Smooth muscle cell (in vitro differentiated cells): ENCODE results near the gene FOXO3. TPM values are rescaled to one million over a fixed set of nuclear protein-coding genes. Genes with fewer than 3 reads are reported as not detected.

ENCODE experiments used
- DNase-seq: peaks from one replicate; lab custom pipeline; 2025; ENCODE audit not compliant: unreplicated experiment; lab: John Stamatoyannopoulos, UW
- H2AFZ ChIP-seq: fragments of 200-600 bp; sonication (generic); 2 replicates; pipeline ENCODE4 v1.6.0; 2016; ENCODE audit warnings: antibody characterized with exemption, low read depth, mild to moderate bottlenecking
- H3F3A ChIP-seq: fragments of 200-600 bp; sonication (generic); 2 replicates; pipeline ENCODE4 v1.6.0; 2017; ENCODE audit warnings: antibody characterized with exemption, low read depth
- H3K27ac ChIP-seq: fragments of 200-600 bp; sonication (generic); 2 replicates; pipeline ENCODE4 v1.5.1; 2016; ENCODE audit warnings: low read depth, mild to moderate bottlenecking
- H3K27me3 ChIP-seq: fragments of 200-600 bp; sonication (generic); 2 replicates; pipeline ENCODE4 v1.6.1; 2016; ENCODE audit warnings: low read depth, mild to moderate bottlenecking
- H3K36me3 ChIP-seq: fragments of 200-600 bp; sonication (generic); 2 replicates; pipeline ENCODE4 v1.5.1; 2016; ENCODE audit warnings: low read depth
- H3K4me1 ChIP-seq: fragments of 200-600 bp; sonication (generic); 2 replicates; pipeline ENCODE4 v1.5.1; 2016; ENCODE audit warnings: low read depth
- H3K4me2 ChIP-seq: fragments of 200-600 bp; sonication (generic); 2 replicates; pipeline ENCODE4 v1.6.0; 2016; ENCODE audit warnings: mild to moderate bottlenecking
- H3K4me3 ChIP-seq: fragments of 200-600 bp; sonication (generic); 2 replicates; pipeline ENCODE4 v1.5.1; 2016; ENCODE audit warnings: mild to moderate bottlenecking
- H3K79me2 ChIP-seq: fragments of 200-600 bp; sonication (generic); 2 replicates; pipeline ENCODE4 v1.6.0; 2016; ENCODE audit warnings: low read depth, mild to moderate bottlenecking
- H3K9ac ChIP-seq: fragments of 200-600 bp; sonication (generic); 2 replicates; pipeline ENCODE4 v1.6.0; 2016; ENCODE audit warnings: low read depth
- H3K9me3 ChIP-seq: fragments of 200-600 bp; sonication (generic); replicated peaks from 2 replicates; pipeline ENCODE4 v1.5.1; 2016; ENCODE audit warnings: low read depth
- H4K20me1 ChIP-seq: fragments of 200-600 bp; sonication (generic); 2 replicates; pipeline ENCODE4 v1.6.0; 2016; ENCODE audit warnings: low read depth
- CTCF ChIP-seq: fragments of 200-600 bp; sonication (generic); IDR thresholded peaks from 2 replicates; pipeline ENCODE4 v1.5.1; 2017; ENCODE audit warnings: borderline replicate concordance, mild to moderate bottlenecking, antibody characterized with exemption; ENCODE audit not compliant: insufficient read depth, poor library complexity, severe bottlenecking
- WGBS: methylation state at CpG from one replicate; pipeline ENCODE4 v1.1.7; 2016; ENCODE audit warnings: low lambda C conversion rate; 5-methylcytosine and 5-hydroxymethylcytosine counted together
- polyA plus RNA-seq: library from polyadenylated mRNA; unstranded; fragments of >200 nt; fragmentation: Nextera tagmentation; extraction: Ambion mirVana; gene quantifications from 2 replicates; pipeline ENCODE4 v1.2.1, GENCODE V29; 2016
- total RNA-seq: library from RNA; depleted of rRNA; stranded (reverse); fragments of >200 nt; gene quantifications from 2 replicates; pipeline ENCODE4 v1.2.3, GENCODE V29; 2014

FOXO3 gene
- total and polyA plus RNA-seq, 2 experiments from 2014 or later = 35.9 to 40.3 TPM

- no peak overlapping the region for H2AFZ ChIP-seq
- no peak overlapping the region for H3K9ac ChIP-seq
- TF ChIP-seq CTCF = no peak
- H3F3A ChIP-seq = no peaks in the 10 kb centered on the region
- H3K27ac ChIP-seq = no peak overlapping the region
- H3K36me3 ChIP-seq = no peaks in the 10 kb centered on the region
- no peak for DNase-seq
- H3K9me3 ChIP-seq = no peaks in the 10 kb centered on the region
- H3K27me3 ChIP-seq = no peaks in the 10 kb centered on the region
- H3K4me2 ChIP-seq = no peak overlapping the region
- no peak overlapping the region for H3K4me3 ChIP-seq
- H4K20me1 ChIP-seq = peaks cover 99% of the 10 kb centered on the region
- 76% methylated on average over 5 of the region's 5 CpGs for WGBS
- peaks cover 97% of the 10 kb centered on the region for H3K79me2 ChIP-seq
- H3K4me1 ChIP-seq = peaks cover 8% of the 10 kb centered on the region
These were observed 71.7 kb downstream of the FOXO3 start for GRCh38 chr6:108632441-108632840.

- WGBS = 84% methylated on average over 1 of the region's 1 CpG
These were observed 72.7 kb downstream of the FOXO3 start for GRCh38 chr6:108633436-108633835.

GRCh38 chr6:108635505-108636226, 74.9 kb downstream of the FOXO3 start:
- H3K79me2 ChIP-seq = peaks cover 94% of the 10 kb centered on the region
- WGBS = 64% methylated on average over 6 of the region's 6 CpGs
- no peaks in the 10 kb centered on the region for H3K9me3 ChIP-seq
- no peak overlapping the region for H3K27ac ChIP-seq
- no peak for TF ChIP-seq CTCF
- no peaks in the 10 kb centered on the region for H3F3A ChIP-seq
- no peaks in the 10 kb centered on the region for H3K27me3 ChIP-seq
- H3K9ac ChIP-seq = no peak overlapping the region
- H3K4me1 ChIP-seq = peaks cover 4% of the 10 kb centered on the region
- H3K36me3 ChIP-seq = no peaks in the 10 kb centered on the region
- no peak overlapping the region for H3K4me2 ChIP-seq
- H3K4me3 ChIP-seq = no peak overlapping the region
- H2AFZ ChIP-seq = no peak overlapping the region
- H4K20me1 ChIP-seq = peaks cover 100% of the 10 kb centered on the region
- no peak for DNase-seq

More at GRCh38 chr6:108633436-108633835, 72.7 kb downstream of the FOXO3 start:
- no peaks in the 10 kb centered on the region for H3K9me3 ChIP-seq
- DNase-seq = no peak
- H3K4me2 ChIP-seq = no peak overlapping the region
- no peak for TF ChIP-seq CTCF
- no peaks in the 10 kb centered on the region for H3F3A ChIP-seq
- no peak overlapping the region for H3K9ac ChIP-seq
- no peak overlapping the region for H2AFZ ChIP-seq
- peaks cover 97% of the 10 kb centered on the region for H3K79me2 ChIP-seq
- H3K4me1 ChIP-seq = no peaks in the 10 kb centered on the region
- peaks cover 99% of the 10 kb centered on the region for H4K20me1 ChIP-seq
- H3K4me3 ChIP-seq = no peak overlapping the region
- H3K27ac ChIP-seq = no peak overlapping the region
- H3K27me3 ChIP-seq = no peaks in the 10 kb centered on the region
- H3K36me3 ChIP-seq = no peaks in the 10 kb centered on the region

- H3K9me3 ChIP-seq = no peaks in the 10 kb centered on the region
- H3F3A ChIP-seq = no peaks in the 10 kb centered on the region
- no peak overlapping the region for H3K4me2 ChIP-seq
- peaks cover 80% of the 10 kb centered on the region for H3K79me2 ChIP-seq
- DNase-seq = no peak
- no peaks in the 10 kb centered on the region for H3K27me3 ChIP-seq
- peaks cover 4% of the 10 kb centered on the region for H3K4me1 ChIP-seq
- H2AFZ ChIP-seq = no peak overlapping the region
- no peaks in the 10 kb centered on the region for H3K36me3 ChIP-seq
- WGBS = 95% methylated on average over 1 of the region's 1 CpG
- H3K27ac ChIP-seq = no peak overlapping the region
- peaks cover 100% of the 10 kb centered on the region for H4K20me1 ChIP-seq
- TF ChIP-seq CTCF = no peak
- H3K4me3 ChIP-seq = no peak overlapping the region
- no peak overlapping the region for H3K9ac ChIP-seq
These were observed 77.2 kb downstream of the FOXO3 start for GRCh38 chr6:108637963-108638362.
